ENCODE measurements around the gene HCFC1. TPM values are rescaled to one million over a fixed set of nuclear protein-coding genes. Genes with fewer than 3 reads are reported as not detected.
A peak's percentile ranks its signal among the peaks of the same experiment; 100 is the strongest.

HCFC1 gene
- total RNA-seq (100 to 1,000 TPM; 102 to 115 TPM), polyA plus RNA-seq (ENCODE audit: insufficient read depth, low read depth, low replicate concordance) (32.3 TPM)
- long read RNA-seq, donor 1, partial matches to known transcripts, result 5 of 5 reads
- long read RNA-seq, donor 1, other reads (novel, unspliced or antisense), result 0 of 5 reads
- long read RNA-seq, donor 2, partial matches to known transcripts, result 5 of 5 reads
- long read RNA-seq, donor 2, other reads (novel, unspliced or antisense), result 0 of 5 reads

- intact Hi-C loops (cut with DNase I; ENCODE audit: low total_unique reads), result no loop called here
- no peaks in the 10 kb centered on the region for H3K27me3 ChIP-seq
- WGBS, 2 donors, result 1% methylated on average over 69 of the region's 96 CpGs; no CpG with 5 or more reads in 1 of the 2 donors
- H3K9me3 ChIP-seq, result no peaks in the 10 kb centered on the region
- TF ChIP-seq CTCF (IDR thresholded peaks at IDR 0.05) (no peak), POLR2A (IDR thresholded peaks at IDR 0.05) (no peak)
- H3K4me3 ChIP-seq, result peak within 1 kb of the TSS; percentile 74 to 88
- DNase-seq, result peak; percentile 90
- H3K4me1 ChIP-seq, result peaks cover 10% of the 10 kb centered on the region
- H3K36me3 ChIP-seq (ENCODE audit: low read depth, missing control alignments), result no peaks in the 10 kb centered on the region
- peak within 1 kb of the TSS; percentile 98 to 99 for H3K27ac ChIP-seq
These were observed at the start of gene HCFC1 for GRCh38 chrX:153971450-153972367. Gene HCFC1, minus strand, starts transcription at chrX:153971818. Its CDS starts 978 bp downstream, at chrX:153970840.

DNA sequence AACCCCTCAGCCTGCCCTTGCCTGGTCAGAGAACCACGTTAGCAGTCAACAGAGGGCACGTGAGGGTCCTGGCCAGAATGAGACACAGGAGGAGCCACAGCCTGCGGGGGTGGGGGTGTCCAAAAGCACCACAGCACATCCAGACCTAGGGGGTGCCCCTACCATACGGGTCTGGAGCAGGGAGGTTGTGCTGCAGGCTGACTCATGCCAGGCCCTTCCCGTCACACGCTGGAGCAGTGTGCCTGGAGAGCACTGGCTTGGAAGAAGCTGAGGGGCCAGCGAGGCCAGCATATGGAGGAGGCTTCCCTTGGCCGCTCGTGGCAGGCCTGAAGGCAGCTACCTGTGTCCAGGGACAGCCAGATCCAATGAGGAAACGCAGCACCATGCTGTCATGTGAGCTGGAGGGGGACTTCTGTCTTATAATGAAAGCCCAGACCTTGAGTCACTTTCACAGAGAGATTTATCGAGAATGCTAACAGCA lies 49.6 kb upstream of the HCFC1 start:
- intact Hi-C loops (cut with DNase I; ENCODE audit: low total_unique reads), result no loop called here
- 56 to 57% methylated on average over 1 to 9 of the region's 11 CpGs for WGBS, 2 donors
- Histone ChIP-seq H3K27ac (peak overlapping the region in 1 of 2 donors; percentile 84), H3K36me3 (ENCODE audit: low read depth, missing control alignments) (no peaks in the 10 kb centered on the region), H3K4me3 (no peak overlapping the region), H3K9me3 (no peaks in the 10 kb centered on the region), H3K4me1 (peaks cover 6% of the 10 kb centered on the region), H3K27me3 (no peaks in the 10 kb centered on the region)
- DNase-seq, result no peak
- TF ChIP-seq CTCF (IDR thresholded peaks at IDR 0.05), result no peak

DNA sequence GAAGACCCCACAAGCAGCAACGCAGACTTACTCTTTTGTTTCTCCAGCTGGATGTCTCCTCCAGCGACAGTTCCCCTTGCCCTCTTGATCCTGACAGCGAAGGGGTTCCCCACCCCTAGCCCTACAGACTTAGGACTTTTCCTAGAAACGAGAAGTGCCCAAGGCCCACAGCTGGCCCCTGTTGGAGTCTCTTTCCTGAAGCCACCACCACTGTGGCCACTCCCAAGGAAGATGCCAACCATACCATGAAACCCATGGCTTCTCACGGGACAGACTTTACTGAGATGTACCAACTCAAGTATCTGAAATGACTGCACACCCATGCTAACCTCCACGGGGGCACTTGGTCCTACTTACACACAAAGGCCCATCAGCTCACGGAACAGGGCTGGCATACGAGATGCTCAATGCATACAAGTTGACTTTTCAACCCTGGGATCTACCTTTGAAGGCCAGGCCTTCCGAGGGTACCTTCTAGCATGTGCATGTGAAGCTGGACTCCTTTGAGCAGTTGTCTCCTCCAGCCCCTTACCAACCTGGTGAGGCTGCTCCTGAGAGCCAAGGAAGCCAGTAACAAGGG lies 49.0 kb upstream of the HCFC1 start:
- TF ChIP-seq POLR2A (IDR thresholded peaks at IDR 0.05) (no peak), CTCF (IDR thresholded peaks at IDR 0.05) (no peak)
- Histone ChIP-seq H3K9me3 (no peaks in the 10 kb centered on the region), H3K27ac (peak overlapping the region; percentile 83 to 84), H3K4me3 (no peak overlapping the region), H3K4me1 (peaks cover 6% of the 10 kb centered on the region), H3K36me3 (ENCODE audit: low read depth, missing control alignments) (no peaks in the 10 kb centered on the region), H3K27me3 (no peaks in the 10 kb centered on the region)
- no peak for DNase-seq
- 14 to 43% methylated on average over 4 to 8 of the region's 9 CpGs for WGBS, 2 donors
- intact Hi-C loops (cut with DNase I; ENCODE audit: low total_unique reads), result no loop called here

- Histone ChIP-seq H3K4me1 (peaks cover 6% of the 10 kb centered on the region), H3K27ac (peak within 1 kb of the TSS; percentile 83 to 84), H3K9me3 (no peaks in the 10 kb centered on the region), H3K4me3 (peak within 1 kb of the TSS; percentile 50 to 64), H3K36me3 (ENCODE audit: low read depth, missing control alignments) (no peaks in the 10 kb centered on the region), H3K27me3 (no peaks in the 10 kb centered on the region)
- no peak for TF ChIP-seq POLR2A (IDR thresholded peaks at IDR 0.05)
- no peak for TF ChIP-seq CTCF (IDR thresholded peaks at IDR 0.05)
- 1 to 2% methylated on average over 7 to 18 of the region's 99 CpGs for WGBS, 2 donors
- DNase-seq, result no peak
- intact Hi-C loops (cut with DNase I; ENCODE audit: low total_unique reads), result no loop called here
These were observed 48.3 kb upstream of the HCFC1 start, which contains the start of gene IRAK1 for GRCh38 chrX:154019633-154020528. Gene IRAK1, minus strand, starts transcription at chrX:154019902. Its CDS starts 90 bp downstream, at chrX:154019812.

All from testis (tissue), 5 donors.